GM10266 (cell line): ENCODE results near the gene CLNK.

ENCODE experiments used
- DNase-seq: peaks from one replicate; pipeline ENCODE4 v3.0.0; 2012; ENCODE audit errors: extremely low spot score
- TF ChIP-seq, protein P1 (sequence below): IDR thresholded peaks from 2 replicates; pipeline ENCODE4 v1.5.1; 2012; ENCODE audit warnings: mild to moderate bottlenecking, low read depth; ENCODE audit not compliant: control insufficient read depth, insufficient read depth; ENCODE audit errors: missing control alignments

CLNK gene

DNA sequence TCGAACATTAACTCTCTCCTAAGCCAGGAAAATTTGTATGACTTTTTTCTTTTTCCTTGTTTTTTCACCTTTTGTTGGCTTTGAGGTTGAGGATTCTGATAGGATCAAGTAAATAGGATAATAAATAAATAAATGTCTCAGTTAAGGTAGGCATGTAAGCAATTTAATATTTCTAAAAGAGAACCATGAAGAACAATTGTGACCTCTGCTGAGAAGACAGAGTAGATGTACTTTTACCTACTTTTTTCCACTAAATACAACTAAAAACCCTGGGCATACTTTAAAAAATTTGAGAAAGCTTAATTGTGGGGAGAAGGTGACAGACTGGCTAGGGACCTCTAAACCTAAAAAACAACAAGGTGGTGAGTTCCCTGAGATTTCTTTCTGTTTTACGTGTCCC, 31.6 kb upstream of the CLNK start:
- TF ChIP-seq, protein P1, sequence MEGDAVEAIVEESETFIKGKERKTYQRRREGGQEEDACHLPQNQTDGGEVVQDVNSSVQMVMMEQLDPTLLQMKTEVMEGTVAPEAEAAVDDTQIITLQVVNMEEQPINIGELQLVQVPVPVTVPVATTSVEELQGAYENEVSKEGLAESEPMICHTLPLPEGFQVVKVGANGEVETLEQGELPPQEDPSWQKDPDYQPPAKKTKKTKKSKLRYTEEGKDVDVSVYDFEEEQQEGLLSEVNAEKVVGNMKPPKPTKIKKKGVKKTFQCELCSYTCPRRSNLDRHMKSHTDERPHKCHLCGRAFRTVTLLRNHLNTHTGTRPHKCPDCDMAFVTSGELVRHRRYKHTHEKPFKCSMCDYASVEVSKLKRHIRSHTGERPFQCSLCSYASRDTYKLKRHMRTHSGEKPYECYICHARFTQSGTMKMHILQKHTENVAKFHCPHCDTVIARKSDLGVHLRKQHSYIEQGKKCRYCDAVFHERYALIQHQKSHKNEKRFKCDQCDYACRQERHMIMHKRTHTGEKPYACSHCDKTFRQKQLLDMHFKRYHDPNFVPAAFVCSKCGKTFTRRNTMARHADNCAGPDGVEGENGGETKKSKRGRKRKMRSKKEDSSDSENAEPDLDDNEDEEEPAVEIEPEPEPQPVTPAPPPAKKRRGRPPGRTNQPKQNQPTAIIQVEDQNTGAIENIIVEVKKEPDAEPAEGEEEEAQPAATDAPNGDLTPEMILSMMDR, result no peak
- DNase-seq, result no peak

DNA sequence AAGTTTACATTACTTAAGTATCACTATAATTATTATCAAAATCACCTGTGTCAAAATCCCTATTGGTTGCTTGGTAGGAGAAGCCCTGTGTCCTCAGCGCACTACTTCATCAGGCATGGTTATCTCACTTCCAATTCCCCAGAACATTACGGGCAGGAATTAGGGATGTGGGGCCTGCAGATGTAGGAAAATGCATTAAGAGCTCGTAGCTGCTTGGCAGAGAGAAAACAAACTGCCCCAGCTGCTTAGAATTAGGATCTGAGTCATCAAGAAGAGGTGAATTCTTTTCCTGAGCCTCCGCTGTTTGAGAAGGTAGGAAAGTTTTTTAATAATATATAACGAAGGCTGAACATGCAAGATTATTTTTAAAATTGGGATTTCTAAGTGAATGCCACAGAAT, 31.1 kb upstream of the CLNK start:
- DNase-seq, result no peak
- TF ChIP-seq, protein P1, result no peak

DNA sequence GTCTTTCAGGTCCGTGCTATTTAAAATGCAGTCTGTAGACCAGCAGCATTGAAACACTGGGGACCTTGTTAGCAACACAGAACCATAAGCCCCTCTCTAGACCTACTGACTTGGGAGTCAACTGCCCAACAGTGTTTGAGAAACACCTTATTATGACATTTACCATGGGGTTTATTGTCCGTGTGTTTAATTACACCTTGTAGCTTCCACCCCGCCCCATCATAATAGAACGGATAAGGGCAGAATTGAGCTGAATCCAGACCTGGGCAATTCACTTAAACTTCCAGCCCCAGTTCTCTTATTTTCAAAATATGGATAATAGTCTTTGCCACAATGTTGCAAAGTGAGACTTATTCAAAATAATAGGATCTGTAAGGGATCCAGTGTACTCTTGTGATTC, 30.6 kb upstream of the CLNK start:
- DNase-seq, result no peak

DNA sequence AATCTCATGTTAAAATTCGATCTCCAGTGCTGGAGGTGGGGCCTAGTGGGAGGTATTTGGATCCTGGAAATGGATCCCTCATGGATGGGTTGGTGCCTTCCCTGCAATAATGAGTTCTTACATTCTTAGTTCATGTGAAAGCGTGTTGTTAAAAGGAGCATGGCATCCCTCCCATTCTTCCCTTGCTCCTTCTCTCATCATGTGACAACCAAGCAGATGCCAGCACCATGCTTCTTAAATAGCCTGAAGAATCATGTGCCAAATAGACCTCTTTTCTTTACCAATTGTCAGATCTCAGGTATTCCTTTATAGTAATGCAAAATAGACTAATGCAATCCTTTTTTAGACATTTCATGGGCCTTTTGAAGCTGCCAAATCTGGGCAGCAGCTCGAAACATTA, 29.0 kb upstream of the CLNK start:
- no peak for DNase-seq
- TF ChIP-seq, protein P1, result no peak

More for the DNA sequence above, 30.6 kb upstream of the CLNK start:
- TF ChIP-seq, protein P1, result no peak

DNA sequence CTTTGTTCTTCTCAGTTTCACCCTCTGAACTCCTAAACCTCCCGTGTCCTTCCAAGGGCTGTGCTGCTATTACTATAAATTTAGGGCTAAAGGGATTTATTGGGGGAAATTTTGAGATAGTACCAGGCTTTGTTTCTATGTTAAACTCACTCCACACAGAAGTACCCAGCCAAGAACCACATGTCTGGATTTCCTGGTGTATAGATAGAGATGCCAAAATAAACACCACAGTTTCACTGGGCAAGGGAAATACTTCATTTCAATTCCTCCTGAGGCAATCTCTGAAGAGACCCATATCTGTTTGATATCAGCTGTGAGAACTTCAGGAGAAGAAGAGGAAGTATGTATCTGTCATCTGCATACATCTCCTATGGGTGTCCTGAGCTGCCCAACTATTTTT, 21.7 kb upstream of the CLNK start:
- DNase-seq, result no peak
- TF ChIP-seq, protein P1, result no peak

DNA sequence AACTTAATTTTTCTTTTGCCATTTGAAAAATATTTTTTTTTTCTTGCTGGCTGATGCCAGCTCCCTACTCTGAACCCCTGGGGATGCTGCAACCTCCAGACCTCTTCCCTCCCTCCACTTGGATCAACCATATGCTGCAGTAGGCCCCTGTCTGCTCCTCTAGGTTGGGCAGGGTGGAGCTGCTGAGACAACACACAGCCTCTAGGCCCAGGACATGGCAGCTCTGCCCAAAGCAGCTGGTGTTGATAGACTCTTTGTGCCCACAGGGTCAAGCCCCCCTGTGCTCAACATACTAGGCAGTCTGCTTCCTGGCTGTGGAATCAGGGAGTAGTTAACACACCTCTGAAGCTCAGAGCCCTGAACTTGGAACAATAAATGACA, 19.9 kb upstream of the CLNK start:
- DNase-seq, result no peak
- TF ChIP-seq, protein P1, result no peak

DNA sequence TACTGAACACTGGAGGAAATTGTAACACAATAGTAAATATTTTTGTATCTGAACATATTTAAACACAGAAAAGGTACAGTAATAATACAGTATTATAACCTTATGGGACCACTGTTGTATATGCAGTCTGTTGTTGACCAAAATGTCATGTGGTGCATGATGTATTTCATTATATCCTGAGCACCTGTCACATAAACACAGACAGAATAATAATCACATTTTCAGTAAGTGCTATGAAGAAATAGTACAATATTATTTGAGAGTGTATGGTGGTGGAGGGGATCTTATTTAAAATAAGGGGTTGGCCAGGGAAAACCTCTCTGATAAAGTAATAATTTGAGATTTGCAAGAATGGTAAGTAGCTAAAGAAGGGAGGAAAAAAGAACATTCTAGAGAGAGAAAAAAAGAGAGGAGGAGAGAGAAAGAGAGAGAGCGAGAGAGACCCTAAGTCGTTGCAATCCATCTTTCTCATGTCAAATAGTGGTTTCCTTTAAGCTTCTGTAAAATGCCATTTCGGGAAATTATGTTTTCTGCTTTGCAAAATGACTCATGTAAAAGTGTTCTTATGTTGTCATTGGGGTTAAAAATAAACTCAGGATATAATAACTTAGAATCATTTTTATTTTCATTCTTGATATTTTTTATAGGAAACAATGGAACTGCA, 19.3 kb upstream of the CLNK start:
- DNase-seq, result no peak
- TF ChIP-seq, protein P1, result no peak
